HepG2 (cell line): ENCODE results near the gene STARD8. TPM values are rescaled to one million over a fixed set of nuclear protein-coding genes. Genes with fewer than 3 reads are reported as not detected.

Experiments
- ATAC-seq: fragments of 200-7000 bp; cut with Tn5 transposase; 3 replicates; pipeline ENCODE4 v1.9.1; 2020; ENCODE audit warnings: mild to moderate bottlenecking, moderate library complexity
- BruUV-seq: library from RNA; stranded (reverse); fragments of 400-500 nt; replicated peaks from 2 replicates; lab custom pipeline; 2021; lab: Mats Ljungman, UMichigan
- CTCF ChIA-PET: fragments of 300-600 bp; formaldehyde crosslinking; extraction: SDS; loops from one replicate; lab custom pipeline; 2021; ENCODE audit warnings: low total read pairs, inconsistent platforms, low intra/inter-chr PET ratio; lab: Yijun Ruan, JAX
- POLR2A ChIA-PET: fragments of 350-600 bp; sonication (Branson Sonifier 250); formaldehyde crosslinking; loops from one replicate; lab custom pipeline; 2020; ENCODE audit warnings: antibody characterized with exemption, inconsistent platforms; lab: Yijun Ruan, JAX
- DNase-seq: peaks from one replicate; pipeline ENCODE4 v3.0.0-alpha.2; 2015; ENCODE audit warnings: low spot score
- FAIRE-seq: peaks from 3 replicates; lab custom pipeline; 2011; peaks lifted over from hg19 to GRCh38; lab: Jason Lieb, UNC
- H2AFZ ChIP-seq: one replicate; pipeline ENCODE4 v1.6.1; 2011; ENCODE audit warnings: low read length, inconsistent platforms
- H3K27ac ChIP-seq: fragments of 300-600 bp; 3 replicates; pipeline ENCODE4 v1.8.0; 2011; ENCODE audit warnings: mixed run types, mild to moderate bottlenecking, mixed read lengths, low read length, inconsistent platforms; ENCODE audit not compliant: insufficient read depth; ENCODE audit errors: extremely low read length
- H3K27me3 ChIP-seq, 2 experiments: fragments of 200-600 bp in 1 of 2; 2 replicates in 1 of 2; 3 replicates in 1 of 2; pipeline versions ENCODE4 v1.6.0 to v1.8.0; 2011; ENCODE audit warnings: low read length in 2 of 2, mild to moderate bottlenecking in 2 of 2, moderate library complexity in 2 of 2, inconsistent platforms in 1 of 2; ENCODE audit not compliant: insufficient read depth in 2 of 2, control insufficient read depth in 1 of 2
- H3K36me3 ChIP-seq, 2 experiments: fragments of 200-600 bp in 1 of 2; replicated peaks in 1 of 2; 2 replicates in 1 of 2; 3 replicates in 1 of 2; pipeline versions ENCODE4 v1.5.1 to v1.8.0; 2011; ENCODE audit warnings: low read length in 2 of 2, inconsistent platforms in 1 of 2; ENCODE audit not compliant: insufficient read depth in 2 of 2, control insufficient read depth in 1 of 2
- H3K4me1 ChIP-seq: 2 replicates; pipeline ENCODE4 v1.5.1; 2012; ENCODE audit warnings: low read length, inconsistent platforms; ENCODE audit not compliant: insufficient read depth
- H3K4me2 ChIP-seq: 2 replicates; pipeline ENCODE4 v1.6.0; 2011; ENCODE audit warnings: low read depth, low read length, inconsistent platforms
- H3K4me3 ChIP-seq, 3 experiments: fragments of 200-600 bp in 1 of 3; sonication (generic), shearing (Covaris generic) in 1 of 3; replicated peaks in 1 of 3; 2 replicates each; pipeline ENCODE4 v1.5.1; 2011 to 2016; ENCODE audit warnings: low read length in 3 of 3, inconsistent platforms in 2 of 3, low read depth in 2 of 3, mild to moderate bottlenecking in 2 of 3, control low read depth in 1 of 3, mixed read lengths in 1 of 3; ENCODE audit not compliant: insufficient read depth in 1 of 3
- H3K79me2 ChIP-seq: one replicate; pipeline ENCODE4 v1.6.1; 2011; ENCODE audit warnings: low read length, inconsistent platforms; ENCODE audit not compliant: insufficient read depth
- H3K9ac ChIP-seq: 2 replicates; pipeline ENCODE4 v1.6.0; 2011; ENCODE audit warnings: mild to moderate bottlenecking, low read depth, low read length, inconsistent platforms; ENCODE audit not compliant: insufficient read depth
- H3K9me3 ChIP-seq: 2 replicates; pipeline ENCODE4 v1.5.1; 2012; ENCODE audit warnings: mild to moderate bottlenecking, low read length
- H4K20me1 ChIP-seq: 2 replicates; pipeline ENCODE4 v1.6.0; 2011; ENCODE audit warnings: inconsistent platforms, mild to moderate bottlenecking, low read length, moderate library complexity; ENCODE audit not compliant: insufficient read depth
- ADNP ChIP-seq: sonication (generic); formaldehyde crosslinking; IDR thresholded peaks from 2 replicates; pipeline ENCODE4 v1.4.0; 2020; ENCODE audit warnings: missing genetic modification reagents
- FOXM1 ChIP-seq: sonication (generic); formaldehyde crosslinking; IDR thresholded peaks from 2 replicates; pipeline ENCODE4 v1.5.0; 2020; ENCODE audit warnings: missing genetic modification reagents
- GATAD1 ChIP-seq: IDR thresholded peaks from 2 replicates; pipeline ENCODE4 v1.6.1; 2016; ENCODE audit warnings: missing genetic modification reagents, missing compliant biosample characterization
- GLI4 ChIP-seq: sonication (generic); formaldehyde crosslinking; IDR thresholded peaks from 2 replicates; pipeline ENCODE4 v1.5.1; 2020; ENCODE audit warnings: missing genetic modification reagents, mild to moderate bottlenecking, moderate library complexity, borderline replicate concordance
- LCORL ChIP-seq, 2 experiments: fragments of 450-650 bp in 1 of 2; sonication (generic) in 1 of 2; formaldehyde crosslinking in 1 of 2; IDR thresholded peaks; 2 replicates each; pipeline versions ENCODE4 v1.5.0 to v1.6.1; 2017 to 2020; ENCODE audit warnings: antibody characterized with exemption in 1 of 2, missing genetic modification reagents in 1 of 2
- MYC ChIP-seq: sonication (generic); formaldehyde crosslinking; IDR thresholded peaks from 2 replicates; pipeline ENCODE4 v1.9.0; 2021; ENCODE audit warnings: missing genetic modification reagents, borderline replicate concordance
- ZFP82 ChIP-seq: sonication (generic); formaldehyde crosslinking; IDR thresholded peaks from 2 replicates; pipeline ENCODE4 v1.5.1; 2020; ENCODE audit warnings: mild to moderate bottlenecking, missing genetic modification reagents, borderline replicate concordance
- ZNF446 ChIP-seq: sonication (generic); formaldehyde crosslinking; IDR thresholded peaks from 2 replicates; pipeline ENCODE4 v1.5.0; 2020; ENCODE audit warnings: mild to moderate bottlenecking, missing genetic modification reagents
- ZNF615 ChIP-seq: sonication (generic); formaldehyde crosslinking; IDR thresholded peaks from 2 replicates; pipeline ENCODE4 v1.5.0; 2020; ENCODE audit warnings: mild to moderate bottlenecking, missing genetic modification reagents, borderline replicate concordance
- WGBS: methylation state at CpG from one replicate; pipeline ENCODE4 v1.1.6; 2017; ENCODE audit warnings: low lambda C conversion rate; 5-methylcytosine and 5-hydroxymethylcytosine counted together
- in situ Hi-C: cut with HindIII; loops from 2 replicates; pipeline ENCODE4 v1.10.0; 2017; ENCODE audit warnings: low pct_unique_long_range_greater_than_20kb; ENCODE audit not compliant: extremely low pct_ligation_motif_present
- intact Hi-C: fragments of 100-400 bp; cut with micrococcal nuclease; formaldehyde crosslinking; loops from one replicate; pipeline ENCODE4 v1.10.0; 2022; ENCODE audit not compliant: unreplicated experiment
- polyA plus RNA-seq, 8 experiments: library from polyadenylated mRNA; depleted of rRNA in 3 of 8; stranded (reverse) in 7 of 8; unstranded in 1 of 8; fragments of >200 nt; fragmentation: Illumina TruSeq in 4 of 8; extraction: Trizol in 4 of 8; gene quantifications; 2 replicates each; pipeline versions ENCODE4 v1.2.1 to v1.2.3, GENCODE V29; 2011 to 2016; ENCODE audit warnings: low read depth in 4 of 8, missing spikeins in 1 of 8, mixed read lengths in 1 of 8; ENCODE audit not compliant: insufficient read depth in 1 of 8
- total RNA-seq, 5 experiments: library from RNA; depleted of rRNA; stranded (reverse); fragments of >200 nt; fragmentation: Illumina TruSeq; extraction: Trizol; gene quantifications; 2 replicates each; pipeline ENCODE4 v1.2.3, GENCODE V29; 2016; ENCODE audit warnings: low read depth in 1 of 5
- TF ChIP-seq, protein P1 (sequence below): sonication (generic); formaldehyde crosslinking; IDR thresholded peaks from 2 replicates; pipeline ENCODE4 v1.5.1; 2020; ENCODE audit warnings: missing genetic modification reagents, mild to moderate bottlenecking, borderline replicate concordance
- TF ChIP-seq, protein P2 (sequence below): sonication (generic); formaldehyde crosslinking; IDR thresholded peaks from 2 replicates; pipeline ENCODE4 v1.4.0; 2020; ENCODE audit warnings: mild to moderate bottlenecking, missing genetic modification reagents
- TF ChIP-seq, protein P3 (sequence below), 2 experiments: fragments of 450-650 bp in 1 of 2; sonication (generic) in 1 of 2; formaldehyde crosslinking; IDR thresholded peaks; 2 replicates each; pipeline versions ENCODE4 v1.5.0 to v1.8.0; 2020 to 2022; ENCODE audit warnings: mild to moderate bottlenecking in 1 of 2, missing genetic modification reagents in 1 of 2

The STARD8 gene
- total and polyA plus RNA-seq, 2 of the 13 experiments (the other 11 are each of a cell fraction or from before 2014, with no cell fraction given) = 0.02 to 0.09 TPM

DNA sequence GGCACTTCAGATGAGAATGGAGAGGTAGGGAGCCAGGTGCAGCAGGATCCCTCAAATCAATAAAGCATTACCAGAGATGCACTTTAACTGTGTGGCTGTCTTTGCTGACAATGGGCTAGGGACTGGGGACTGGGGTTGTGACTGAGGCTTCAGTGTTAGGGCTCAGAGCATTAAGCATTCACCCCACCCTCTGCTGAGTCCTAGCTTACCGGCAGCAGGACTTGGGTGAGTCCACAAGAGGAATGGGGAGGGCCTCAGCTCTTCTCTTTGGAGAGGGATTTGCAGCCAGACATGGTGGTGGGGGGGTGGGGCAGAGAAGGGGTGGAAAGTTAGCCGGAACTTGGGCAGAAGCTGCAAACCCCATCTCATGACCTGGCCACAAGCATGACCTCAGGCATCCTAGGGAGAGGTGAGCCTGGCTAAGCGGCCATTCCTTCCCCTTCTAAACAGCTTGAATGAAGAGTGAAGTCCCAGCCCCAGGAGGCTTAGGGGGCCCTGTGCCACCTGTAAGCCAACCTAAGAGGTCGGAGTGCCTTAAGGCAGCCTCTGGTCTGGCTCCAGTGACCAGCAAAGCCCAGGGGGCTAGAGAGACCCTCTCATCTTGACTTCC lies 78.4 kb downstream of the STARD8 start:
- Histone ChIP-seq H2AFZ (no peak overlapping the region), H3K27me3 (no peaks in the 10 kb centered on the region), H3K36me3 (no peaks in the 10 kb centered on the region), H4K20me1 (no peaks in the 10 kb centered on the region), H3K4me3 (no peak overlapping the region), H3K4me1 (no peaks in the 10 kb centered on the region), H3K27ac (no peak overlapping the region), H3K4me2 (no peak overlapping the region), H3K9ac (no peak overlapping the region), H3K79me2 (no peaks in the 10 kb centered on the region), H3K9me3 (no peaks in the 10 kb centered on the region)
- ATAC-seq (no peak), FAIRE-seq (no peak), DNase-seq (no peak)
- intact Hi-C loops = no loop called here
- CTCF ChIA-PET = no interaction called here
- no CpG with 5 or more reads among the region's 4 CpGs for WGBS
- in situ Hi-C loops = no loop called here
- BruUV-seq = no TSS peak
- POLR2A ChIA-PET = no interaction called here
- TF ChIP-seq, protein P1, sequence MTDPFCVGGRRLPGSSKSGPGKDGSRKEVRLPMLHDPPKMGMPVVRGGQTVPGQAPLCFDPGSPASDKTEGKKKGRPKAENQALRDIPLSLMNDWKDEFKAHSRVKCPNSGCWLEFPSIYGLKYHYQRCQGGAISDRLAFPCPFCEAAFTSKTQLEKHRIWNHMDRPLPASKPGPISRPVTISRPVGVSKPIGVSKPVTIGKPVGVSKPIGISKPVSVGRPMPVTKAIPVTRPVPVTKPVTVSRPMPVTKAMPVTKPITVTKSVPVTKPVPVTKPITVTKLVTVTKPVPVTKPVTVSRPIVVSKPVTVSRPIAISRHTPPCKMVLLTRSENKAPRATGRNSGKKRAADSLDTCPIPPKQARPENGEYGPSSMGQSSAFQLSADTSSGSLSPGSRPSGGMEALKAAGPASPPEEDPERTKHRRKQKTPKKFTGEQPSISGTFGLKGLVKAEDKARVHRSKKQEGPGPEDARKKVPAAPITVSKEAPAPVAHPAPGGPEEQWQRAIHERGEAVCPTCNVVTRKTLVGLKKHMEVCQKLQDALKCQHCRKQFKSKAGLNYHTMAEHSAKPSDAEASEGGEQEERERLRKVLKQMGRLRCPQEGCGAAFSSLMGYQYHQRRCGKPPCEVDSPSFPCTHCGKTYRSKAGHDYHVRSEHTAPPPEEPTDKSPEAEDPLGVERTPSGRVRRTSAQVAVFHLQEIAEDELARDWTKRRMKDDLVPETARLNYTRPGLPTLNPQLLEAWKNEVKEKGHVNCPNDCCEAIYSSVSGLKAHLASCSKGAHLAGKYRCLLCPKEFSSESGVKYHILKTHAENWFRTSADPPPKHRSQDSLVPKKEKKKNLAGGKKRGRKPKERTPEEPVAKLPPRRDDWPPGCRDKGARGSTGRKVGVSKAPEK (CRISPR knock-in tag) = no peak
- TF ChIP-seq, protein P2, sequence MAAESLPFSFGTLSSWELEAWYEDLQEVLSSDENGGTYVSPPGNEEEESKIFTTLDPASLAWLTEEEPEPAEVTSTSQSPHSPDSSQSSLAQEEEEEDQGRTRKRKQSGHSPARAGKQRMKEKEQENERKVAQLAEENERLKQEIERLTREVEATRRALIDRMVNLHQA = no peak

DNA sequence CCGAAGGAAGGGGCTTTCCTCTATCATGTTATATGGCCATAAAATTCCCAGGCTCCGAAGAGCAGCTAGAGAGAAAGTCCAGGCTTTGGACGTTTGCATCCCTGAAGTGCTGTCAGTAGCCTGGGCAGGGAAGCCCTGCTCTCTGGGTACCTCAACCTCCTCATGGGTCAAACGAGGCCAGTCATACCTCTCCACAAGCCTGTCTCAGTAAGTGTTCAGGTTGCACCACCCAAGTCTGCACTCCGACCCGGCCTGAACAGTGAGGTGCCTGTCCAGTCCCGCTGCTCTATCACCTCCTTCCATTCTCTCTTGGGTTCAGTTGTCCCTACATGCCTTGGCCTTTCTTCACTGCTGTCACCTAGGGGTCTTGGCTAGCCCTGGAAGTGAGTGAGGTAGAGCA lies 78.9 kb downstream of the STARD8 start:
- no peak overlapping the region for H3K27ac ChIP-seq
- no peaks in the 10 kb centered on the region for H3K4me1 ChIP-seq
- no peaks in the 10 kb centered on the region for H4K20me1 ChIP-seq
- H3K9ac ChIP-seq = no peak overlapping the region
- POLR2A ChIA-PET = no interaction called here
- no peaks in the 10 kb centered on the region for H3K9me3 ChIP-seq
- H3K36me3 ChIP-seq = no peaks in the 10 kb centered on the region
- no TSS peak for BruUV-seq
- ATAC-seq (no peak), FAIRE-seq (no peak), DNase-seq (no peak)
- in situ Hi-C loops (no loop called here), intact Hi-C loops (no loop called here)
- no peaks in the 10 kb centered on the region for H3K27me3 ChIP-seq
- H3K79me2 ChIP-seq = no peaks in the 10 kb centered on the region
- no peak overlapping the region for H3K4me2 ChIP-seq
- WGBS = 0% methylated on average over 1 of the region's 7 CpGs
- CTCF ChIA-PET = no interaction called here
- TF ChIP-seq ZFP82 (CRISPR knock-in tag) = no peak
- no peak for TF ChIP-seq FOXM1
- no peak for TF ChIP-seq GATAD1 (CRISPR knock-in tag)
- TF ChIP-seq LCORL (IDR thresholded peaks at IDR 0.05) = no peak
- no peak for TF ChIP-seq LCORL (CRISPR knock-in tag; IDR thresholded peaks at IDR 0.05)
- no peak for TF ChIP-seq ADNP (CRISPR knock-in tag)
- TF ChIP-seq MYC = no peak
- TF ChIP-seq ZNF615 (CRISPR knock-in tag) = no peak
- TF ChIP-seq ZNF446 (CRISPR knock-in tag) = no peak
- TF ChIP-seq GLI4 (CRISPR knock-in tag) = no peak
- TF ChIP-seq, protein P3, sequence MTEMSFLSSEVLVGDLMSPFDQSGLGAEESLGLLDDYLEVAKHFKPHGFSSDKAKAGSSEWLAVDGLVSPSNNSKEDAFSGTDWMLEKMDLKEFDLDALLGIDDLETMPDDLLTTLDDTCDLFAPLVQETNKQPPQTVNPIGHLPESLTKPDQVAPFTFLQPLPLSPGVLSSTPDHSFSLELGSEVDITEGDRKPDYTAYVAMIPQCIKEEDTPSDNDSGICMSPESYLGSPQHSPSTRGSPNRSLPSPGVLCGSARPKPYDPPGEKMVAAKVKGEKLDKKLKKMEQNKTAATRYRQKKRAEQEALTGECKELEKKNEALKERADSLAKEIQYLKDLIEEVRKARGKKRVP (CRISPR knock-in tag; IDR thresholded peaks at IDR 0.05) = no peak
- H3K4me3 ChIP-seq = no peak overlapping the region
- H2AFZ ChIP-seq = no peak overlapping the region
